HL-60/S4 treated with phorbol 12-myristate 13-acetate at 8.2 ng/mL for 4 days and 3 days (cell line): Measurements from ENCODE around the gene PSMD1.
"Not testable (repeated sequence)": the region's sequence is repeated elsewhere in the genome, so short reads cannot be mapped to it uniquely, and the experiment has no call there.

ENCODE experiments used
- in situ Hi-C: fragments of 300-500 bp; cut with MboI; formaldehyde crosslinking; loops from 2 replicates; pipeline ENCODE4 v1.15.0; 2022; ENCODE audit warnings: low sequenced_read_pairs

Gene PSMD1

GRCh38 chr2:231056453-231057416 is at the start of gene PSMD1:
PSMD1 (plus strand) TSS chr2:231056867; CDS start chr2:231057026, 159 bp downstream.
- in situ Hi-C loops, result no loop called here

GRCh38 chr2:231007286-231008098 is 49.2 kb upstream of the PSMD1 start:
- in situ Hi-C loops, result no loop called here

- in situ Hi-C loops, result no loop called here
Observed at GRCh38 chr2:231008131-231008530, 48.5 kb upstream of the PSMD1 start.

- in situ Hi-C loops, result no loop called here
Observed at GRCh38 chr2:231009236-231009919, 47.3 kb upstream of the PSMD1 start.

- in situ Hi-C loops, result no loop called here
Observed at GRCh38 chr2:231010201-231010730, 46.4 kb upstream of the PSMD1 start.

GRCh38 chr2:231011526-231011925 is 45.1 kb upstream of the PSMD1 start:
- in situ Hi-C loops, result no loop called here

- in situ Hi-C loops, result no loop called here
Observed at GRCh38 chr2:231012463-231012862, 44.2 kb upstream of the PSMD1 start.

GRCh38 chr2:231013820-231014219 is 42.8 kb upstream of the PSMD1 start:
- in situ Hi-C loops, result no loop called here

- in situ Hi-C loops, result no loop called here
Observed at GRCh38 chr2:231015478-231015877, 41.2 kb upstream of the PSMD1 start.

GRCh38 chr2:231015926-231016325 is 40.7 kb upstream of the PSMD1 start:
- in situ Hi-C loops, result no loop called here

GRCh38 chr2:231016566-231017230 is 40.0 kb upstream of the PSMD1 start:
- in situ Hi-C loops, result no loop called here

GRCh38 chr2:231017231-231017598 is 39.5 kb upstream of the PSMD1 start:
- in situ Hi-C loops, result no loop called here

- in situ Hi-C loops, result no loop called here
Observed at GRCh38 chr2:231018184-231018583, 38.5 kb upstream of the PSMD1 start.

GRCh38 chr2:231025059-231025458 is 31.6 kb upstream of the PSMD1 start:
- in situ Hi-C loops, result not testable (repeated sequence)

- in situ Hi-C loops, result no loop called here
Observed at GRCh38 chr2:231028889-231029288, 27.8 kb upstream of the PSMD1 start.

- in situ Hi-C loops, result no loop called here
Observed at GRCh38 chr2:231029563-231029962, 27.1 kb upstream of the PSMD1 start.

- in situ Hi-C loops, result no loop called here
Observed at GRCh38 chr2:231030725-231031124, 25.9 kb upstream of the PSMD1 start.

GRCh38 chr2:231032575-231033140 is 24.0 kb upstream of the PSMD1 start:
- in situ Hi-C loops, result no loop called here

GRCh38 chr2:231033147-231034132 is 23.2 kb upstream of the PSMD1 start:
- in situ Hi-C loops, result no loop called here
